HFF-Myc (cell line): ENCODE measurements around the gene ESRRB.

Source experiments
- DNase-seq: peaks from one replicate; pipeline ENCODE4 v3.0.0-alpha.2; 2011; ENCODE audit warnings: low read depth; ENCODE audit errors: extremely low read depth
- H3K4me3 ChIP-seq: replicated peaks from 2 replicates; pipeline ENCODE4 v1.5.1; 2011; ENCODE audit warnings: low read depth, mild to moderate bottlenecking, control low read depth, low read length
- TF ChIP-seq, protein P1 (sequence below): IDR thresholded peaks from 2 replicates; pipeline ENCODE4 v1.5.1; 2012; ENCODE audit warnings: mild to moderate bottlenecking, low read depth, low read length, control low read depth; ENCODE audit errors: missing control alignments

The ESRRB gene

DNA sequence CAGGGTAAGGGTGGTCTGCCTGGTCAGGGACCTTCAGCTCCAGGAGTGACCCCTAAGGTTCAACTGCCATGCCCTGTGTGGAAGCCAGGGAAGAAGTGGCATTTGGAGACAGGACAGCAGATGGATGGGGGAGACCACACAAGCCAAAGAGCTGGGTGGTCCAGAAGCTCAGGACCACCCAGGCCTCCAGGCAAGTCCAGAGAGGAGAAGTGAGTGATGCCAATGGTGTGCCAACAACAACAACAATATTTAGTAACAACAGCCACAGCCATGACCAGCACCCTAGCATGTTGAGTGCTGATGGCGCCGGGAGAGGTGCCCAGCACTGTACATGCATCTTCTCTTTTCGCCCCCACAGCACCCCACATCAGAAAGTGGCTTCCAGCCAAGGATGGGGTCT, 113.7 kb downstream of the ESRRB start:
- H3K4me3 ChIP-seq = no peak overlapping the region
- TF ChIP-seq, protein P1, sequence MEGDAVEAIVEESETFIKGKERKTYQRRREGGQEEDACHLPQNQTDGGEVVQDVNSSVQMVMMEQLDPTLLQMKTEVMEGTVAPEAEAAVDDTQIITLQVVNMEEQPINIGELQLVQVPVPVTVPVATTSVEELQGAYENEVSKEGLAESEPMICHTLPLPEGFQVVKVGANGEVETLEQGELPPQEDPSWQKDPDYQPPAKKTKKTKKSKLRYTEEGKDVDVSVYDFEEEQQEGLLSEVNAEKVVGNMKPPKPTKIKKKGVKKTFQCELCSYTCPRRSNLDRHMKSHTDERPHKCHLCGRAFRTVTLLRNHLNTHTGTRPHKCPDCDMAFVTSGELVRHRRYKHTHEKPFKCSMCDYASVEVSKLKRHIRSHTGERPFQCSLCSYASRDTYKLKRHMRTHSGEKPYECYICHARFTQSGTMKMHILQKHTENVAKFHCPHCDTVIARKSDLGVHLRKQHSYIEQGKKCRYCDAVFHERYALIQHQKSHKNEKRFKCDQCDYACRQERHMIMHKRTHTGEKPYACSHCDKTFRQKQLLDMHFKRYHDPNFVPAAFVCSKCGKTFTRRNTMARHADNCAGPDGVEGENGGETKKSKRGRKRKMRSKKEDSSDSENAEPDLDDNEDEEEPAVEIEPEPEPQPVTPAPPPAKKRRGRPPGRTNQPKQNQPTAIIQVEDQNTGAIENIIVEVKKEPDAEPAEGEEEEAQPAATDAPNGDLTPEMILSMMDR = no peak
- no peak for DNase-seq

DNA sequence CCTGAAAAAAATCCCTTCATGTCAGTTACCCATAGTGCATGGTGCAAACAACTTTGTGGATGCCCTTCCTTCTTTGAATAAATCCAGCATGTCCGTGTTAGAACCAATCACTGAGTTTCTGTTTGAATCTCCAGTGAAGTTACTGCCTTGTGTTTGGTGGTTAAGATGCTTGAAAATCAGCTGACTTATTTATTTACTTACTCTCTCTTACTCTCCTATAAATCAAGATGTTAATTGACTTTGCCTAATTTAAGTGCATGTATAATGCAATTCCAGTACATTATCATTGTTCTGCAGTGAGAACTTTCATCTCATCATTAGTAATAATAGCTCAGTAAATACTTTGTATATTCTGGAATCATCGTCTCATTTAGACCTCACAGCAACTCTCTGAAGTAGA, 114.2 kb downstream of the ESRRB start:
- no peak for DNase-seq
- H3K4me3 ChIP-seq = no peak overlapping the region
- TF ChIP-seq, protein P1 = no peak

DNA sequence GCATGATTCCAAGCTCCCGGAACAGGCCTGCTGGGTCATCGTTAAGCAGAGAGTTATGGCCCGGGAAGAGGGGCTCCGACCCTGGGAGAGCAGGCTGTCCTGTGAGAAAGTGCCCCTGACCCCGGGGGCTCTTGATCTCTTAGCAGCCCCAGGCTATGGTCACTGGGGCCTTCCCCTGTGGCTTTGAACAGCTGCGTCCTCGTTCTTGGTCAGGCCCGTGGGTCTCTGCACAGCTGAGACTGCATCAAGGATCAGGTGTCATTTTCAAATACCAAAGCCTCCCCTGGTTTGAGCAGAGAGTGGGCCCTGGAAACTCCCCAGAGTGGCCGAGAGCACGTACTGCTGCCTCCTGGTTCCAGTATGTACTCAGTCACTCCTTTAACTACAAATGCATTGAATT, 114.8 kb downstream of the ESRRB start:
- DNase-seq = no peak
- TF ChIP-seq, protein P1 = no peak
- no peak overlapping the region for H3K4me3 ChIP-seq

DNA sequence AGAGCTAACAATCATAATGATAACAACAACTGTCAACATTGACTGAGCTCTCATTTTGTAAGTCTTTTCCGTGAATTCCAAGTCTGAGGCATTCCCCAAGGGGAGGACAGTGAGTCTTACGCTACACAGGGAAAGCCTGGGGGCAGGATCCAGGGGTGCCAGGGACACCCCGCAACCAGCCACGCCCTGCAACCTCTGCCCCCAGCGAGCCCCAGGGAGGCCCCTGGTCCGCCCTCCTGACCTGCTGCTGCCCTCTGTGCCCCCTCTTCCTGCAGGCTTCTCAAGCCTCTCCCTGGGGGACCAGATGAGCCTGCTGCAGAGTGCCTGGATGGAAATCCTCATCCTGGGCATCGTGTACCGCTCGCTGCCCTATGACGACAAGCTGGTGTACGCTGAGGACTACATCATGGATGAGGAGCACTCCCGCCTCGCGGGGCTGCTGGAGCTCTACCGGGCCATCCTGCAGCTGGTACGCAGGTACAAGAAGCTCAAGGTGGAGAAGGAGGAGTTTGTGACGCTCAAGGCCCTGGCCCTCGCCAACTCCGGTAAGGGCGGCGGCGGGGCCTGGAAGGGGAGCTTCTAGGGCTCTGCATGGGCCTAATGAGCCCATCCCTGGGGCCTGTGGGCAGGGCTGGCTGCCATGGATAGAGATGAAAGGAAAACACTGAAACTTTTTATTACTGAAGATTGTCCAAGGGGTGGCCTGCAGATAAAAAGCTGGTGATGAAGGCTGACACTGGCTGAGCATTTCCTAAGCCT, 115.4 kb downstream of the ESRRB start:
- no peak for DNase-seq
- no peak overlapping the region for H3K4me3 ChIP-seq
- TF ChIP-seq, protein P1 = no peak

DNA sequence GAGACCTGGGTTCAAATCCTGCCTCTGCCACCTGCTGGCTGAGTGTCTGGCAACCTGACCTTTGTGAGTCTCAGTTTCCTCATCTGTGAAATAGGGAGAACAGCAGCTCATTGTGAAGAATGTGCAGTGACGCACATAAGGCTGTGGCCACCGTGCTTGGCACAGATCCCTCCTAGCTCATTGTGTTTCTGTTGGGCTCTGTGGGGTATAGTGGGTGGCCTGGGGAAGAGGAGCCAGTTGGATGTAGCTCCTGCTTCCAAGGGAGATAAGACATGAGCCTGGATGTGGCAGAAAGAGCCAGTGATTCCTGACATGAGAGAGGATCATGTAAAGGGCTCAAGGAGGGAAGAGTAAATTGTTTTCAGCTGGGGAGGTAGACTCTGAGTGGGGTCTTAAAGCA, 120.0 kb downstream of the ESRRB start:
- DNase-seq = no peak
- no peak overlapping the region for H3K4me3 ChIP-seq
- TF ChIP-seq, protein P1 = no peak

DNA sequence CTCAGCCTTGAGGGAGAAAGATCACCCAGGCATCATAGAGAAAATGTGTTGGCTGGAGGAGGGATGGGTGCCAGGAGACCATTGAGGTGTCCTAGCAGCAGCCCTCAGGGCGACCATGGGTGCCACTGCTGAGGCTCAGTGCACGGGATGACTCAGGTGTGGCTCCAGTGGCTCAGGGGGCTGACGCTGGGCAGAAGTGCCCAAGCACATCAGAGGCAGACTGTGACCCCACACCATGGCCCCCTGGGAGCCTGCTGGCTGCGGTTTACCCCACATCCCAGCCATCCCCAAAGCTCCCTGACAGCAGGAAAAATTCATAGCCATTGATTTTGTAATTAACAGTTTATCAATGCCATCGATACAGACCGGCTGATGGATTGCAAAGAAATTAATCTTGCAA, 120.7 kb downstream of the ESRRB start:
- TF ChIP-seq, protein P1 = no peak
- no peak for DNase-seq
- H3K4me3 ChIP-seq = no peak overlapping the region
